Endometrial microvascular endothelial cells (primary cell): Measurements from ENCODE around the gene POLR2H. TPM values are rescaled to one million over a fixed set of nuclear protein-coding genes. Genes with fewer than 3 reads are reported as not detected.

ENCODE experiments used
- in situ Hi-C: cut with HindIII; loops from 2 replicates; pipeline ENCODE4 v1.10.0; 2017; ENCODE audit warnings: low sequenced_read_pairs, low pct_unique_long_range_greater_than_20kb; ENCODE audit errors: inconsistent ontology term
- total RNA-seq: library from RNA; depleted of rRNA; stranded (reverse); fragments of >200 nt; gene quantifications from one replicate; pipeline ENCODE4 v1.2.3, GENCODE V29; 2015; ENCODE audit errors: inconsistent ontology term

Gene POLR2H
- total RNA-seq, 1 donor from 2014 or later = 172 TPM

GRCh38 chr3:184381261-184382224 is 20.0 kb downstream of the POLR2H start:
- in situ Hi-C loops = no loop called here

GRCh38 chr3:184382326-184383032 is 21.0 kb downstream of the POLR2H start:
- in situ Hi-C loops = no loop called here

GRCh38 chr3:184383033-184383740 is 21.7 kb downstream of the POLR2H start:
- in situ Hi-C loops = no loop called here

GRCh38 chr3:184384342-184384741 is 22.8 kb downstream of the POLR2H start:
- in situ Hi-C loops = no loop called here

GRCh38 chr3:184384856-184385422 is 23.4 kb downstream of the POLR2H start:
- in situ Hi-C loops = no loop called here

GRCh38 chr3:184386047-184386806 is 24.7 kb downstream of the POLR2H start:
- in situ Hi-C loops = no loop called here

GRCh38 chr3:184387174-184387714 is 25.7 kb downstream of the POLR2H start:
- in situ Hi-C loops = no loop called here

- in situ Hi-C loops = no loop called here
Observed at GRCh38 chr3:184388164-184388935, 26.8 kb downstream of the POLR2H start.

- in situ Hi-C loops = no loop called here
Observed at GRCh38 chr3:184388936-184389230, 27.4 kb downstream of the POLR2H start.

- in situ Hi-C loops = no loop called here
Observed at GRCh38 chr3:184389384-184389783, 27.9 kb downstream of the POLR2H start.

GRCh38 chr3:184389935-184390528 is 28.5 kb downstream of the POLR2H start:
- in situ Hi-C loops = no loop called here

- in situ Hi-C loops = no loop called here
Observed at GRCh38 chr3:184391266-184391665, 29.8 kb downstream of the POLR2H start.

- in situ Hi-C loops = no loop called here
Observed at GRCh38 chr3:184395320-184395660, 33.8 kb downstream of the POLR2H start.

GRCh38 chr3:184399410-184399809 is 37.9 kb downstream of the POLR2H start:
- in situ Hi-C loops = no loop called here

GRCh38 chr3:184405075-184406030 is 43.8 kb downstream of the POLR2H start:
- in situ Hi-C loops = no loop called here

- in situ Hi-C loops = no loop called here
Observed at GRCh38 chr3:184409331-184409926, 47.9 kb downstream of the POLR2H start.
